ENCODE measurements around the gene SPAG4. TPM values are rescaled to one million over a fixed set of nuclear protein-coding genes. Genes with fewer than 3 reads are reported as not detected.
A peak's percentile ranks its signal among the peaks of the same experiment; 100 is the strongest.

SPAG4 gene
- total RNA-seq, 2 experiments from 2014 or later: 2.6 to 5.0 TPM

DNA sequence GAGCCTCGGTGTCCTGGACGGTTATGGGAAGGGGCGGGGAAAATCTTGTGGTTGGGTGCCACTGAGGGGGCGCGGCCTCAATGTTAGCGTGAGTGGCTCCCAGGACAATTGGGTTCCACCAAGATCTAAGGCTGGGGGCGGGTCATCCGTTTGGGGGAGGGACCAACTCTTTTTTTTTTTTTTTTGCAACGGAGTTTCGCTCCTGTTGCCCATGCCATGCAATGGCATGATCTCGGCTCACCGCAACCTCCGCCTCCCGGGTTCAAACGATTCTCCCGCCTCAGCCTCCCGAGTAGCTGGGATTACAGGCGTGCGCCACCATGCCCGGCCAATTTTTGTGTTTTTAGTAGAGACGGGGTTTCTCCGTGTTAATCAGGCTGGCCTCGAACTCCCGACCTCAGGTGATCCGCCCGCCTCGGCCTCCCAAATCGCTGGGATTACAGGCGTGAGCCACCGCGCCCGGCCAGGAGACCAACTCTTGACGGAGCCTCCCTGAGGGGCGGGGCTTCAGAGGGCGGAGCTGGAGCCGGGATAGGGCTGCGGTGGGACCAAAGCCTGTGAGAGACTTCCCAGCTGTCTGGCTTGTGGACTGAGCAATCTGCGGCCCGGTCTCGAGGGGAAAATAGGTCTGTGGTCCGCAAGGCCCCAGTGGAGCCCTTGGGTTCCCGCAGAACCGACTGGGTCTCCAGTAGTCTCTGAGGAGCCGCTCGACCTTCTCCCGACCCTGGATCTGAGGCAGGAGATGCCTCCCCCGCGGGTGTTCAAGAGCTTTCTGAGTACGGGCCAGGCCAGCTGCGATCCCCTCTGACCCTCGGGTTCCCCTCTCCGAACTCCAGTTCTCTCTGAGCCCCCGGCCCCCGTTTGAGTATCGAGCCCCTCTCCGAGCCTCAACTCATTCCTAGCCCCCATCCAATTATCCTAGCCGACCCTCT lies 1.1 kb downstream of the SPAG4 start:
- Mint-ChIP-seq H3K9me3 (ENCODE audit: insufficient read depth) (no peaks in the 10 kb centered on the region), H3K27me3 (ENCODE audit: low read depth) (peaks cover 2% of the 10 kb centered on the region), H3K4me1 (ENCODE audit: low read depth) (peaks cover 43% of the 10 kb centered on the region), H3K4me3 (peak overlapping the region; percentile 84), H3K27ac (peak overlapping the region; percentile 92), H3K36me3 (ENCODE audit: low read depth) (peaks cover 5% of the 10 kb centered on the region)
- CTCF ChIA-PET: interaction anchor here (0.8 to 4.3 kb wide), 13 partner anchors 12 to 337 kb away, joined by 3 to 29 read pairs (median 5); partner anchors contain the start of genes ERGIC3, NFS1, RBM39 and ROMO1
- DNase-seq: peak; percentile 67
- POLR2A ChIA-PET: interaction anchor here (0.6 to 5.1 kb wide), 16 partner anchors 13 to 338 kb away, joined by 3 to 72 read pairs (median 4); partner anchors contain the start of genes CPNE1, RBM12, RBM39 and SCAND1
- ATAC-seq: peak; percentile 5

DNA sequence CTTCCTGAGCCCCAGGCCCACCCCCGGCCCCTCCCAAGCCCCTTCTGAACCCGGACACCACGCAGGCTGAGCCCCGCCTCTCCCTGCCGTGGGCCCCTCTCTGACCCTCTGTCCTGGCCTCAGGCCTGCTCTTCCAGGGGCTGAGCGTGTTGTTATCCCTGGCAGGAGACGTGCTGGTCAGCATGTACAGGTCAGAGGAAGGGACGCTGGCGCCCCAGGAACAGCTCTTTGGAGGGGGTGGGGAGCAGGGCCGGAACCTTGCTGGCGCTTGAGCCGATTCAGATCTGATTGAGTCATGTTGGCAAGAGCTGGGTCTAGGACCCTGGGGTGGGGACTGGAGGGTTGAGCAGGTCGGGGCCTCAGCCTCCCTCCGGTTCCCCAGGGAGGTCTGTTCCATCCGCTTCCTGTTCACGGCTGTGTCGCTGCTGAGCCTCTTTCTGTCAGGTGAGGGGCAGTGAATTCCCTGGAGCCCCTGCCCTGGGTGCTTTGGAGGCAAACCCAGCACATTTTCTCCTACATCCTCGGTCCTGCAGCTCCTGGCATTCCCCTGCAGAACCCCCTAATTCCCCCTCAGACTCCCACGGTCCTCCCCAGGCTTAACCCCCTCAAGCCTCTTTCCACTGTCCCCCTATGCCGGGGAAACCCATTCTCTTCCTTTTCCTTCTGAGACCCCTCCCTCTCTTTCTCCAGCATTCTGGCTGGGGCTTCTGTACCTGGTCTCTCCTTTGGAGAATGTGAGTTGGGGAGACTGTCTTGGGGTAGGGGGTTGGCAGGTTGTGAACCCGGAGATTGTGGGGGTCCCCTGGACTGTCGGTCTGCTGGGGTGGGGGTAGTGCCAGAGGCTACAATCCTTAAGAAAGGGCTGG lies 2.0 kb downstream of the SPAG4 start:
- no peak for ATAC-seq
- CTCF ChIA-PET: interaction anchor here (0.8 to 4.3 kb wide), 12 partner anchors 10 to 336 kb away, joined by 3 to 43 read pairs (median 6); partner anchors contain the start of genes NFS1, ROMO1 and SCAND1
- POLR2A ChIA-PET: interaction anchor here (0.6 to 5.1 kb wide), 8 partner anchors 11 to 337 kb away, joined by 3 to 72 read pairs (median 6); partner anchors contain the start of genes CPNE1, NFS1, RBM12 and RBM39
- H3K36me3 Mint-ChIP-seq (ENCODE audit: low read depth): peaks cover 7% of the 10 kb centered on the region
- peak overlapping the region; percentile 84 for H3K4me3 Mint-ChIP-seq
- H3K27me3 Mint-ChIP-seq (ENCODE audit: low read depth): peaks cover 2% of the 10 kb centered on the region
- H3K4me1 Mint-ChIP-seq (ENCODE audit: low read depth): peaks cover 43% of the 10 kb centered on the region
- no peaks in the 10 kb centered on the region for H3K9me3 Mint-ChIP-seq (ENCODE audit: insufficient read depth)
- H3K27ac Mint-ChIP-seq: peak overlapping the region; percentile 92
- DNase-seq: peak; percentile 63

DNA sequence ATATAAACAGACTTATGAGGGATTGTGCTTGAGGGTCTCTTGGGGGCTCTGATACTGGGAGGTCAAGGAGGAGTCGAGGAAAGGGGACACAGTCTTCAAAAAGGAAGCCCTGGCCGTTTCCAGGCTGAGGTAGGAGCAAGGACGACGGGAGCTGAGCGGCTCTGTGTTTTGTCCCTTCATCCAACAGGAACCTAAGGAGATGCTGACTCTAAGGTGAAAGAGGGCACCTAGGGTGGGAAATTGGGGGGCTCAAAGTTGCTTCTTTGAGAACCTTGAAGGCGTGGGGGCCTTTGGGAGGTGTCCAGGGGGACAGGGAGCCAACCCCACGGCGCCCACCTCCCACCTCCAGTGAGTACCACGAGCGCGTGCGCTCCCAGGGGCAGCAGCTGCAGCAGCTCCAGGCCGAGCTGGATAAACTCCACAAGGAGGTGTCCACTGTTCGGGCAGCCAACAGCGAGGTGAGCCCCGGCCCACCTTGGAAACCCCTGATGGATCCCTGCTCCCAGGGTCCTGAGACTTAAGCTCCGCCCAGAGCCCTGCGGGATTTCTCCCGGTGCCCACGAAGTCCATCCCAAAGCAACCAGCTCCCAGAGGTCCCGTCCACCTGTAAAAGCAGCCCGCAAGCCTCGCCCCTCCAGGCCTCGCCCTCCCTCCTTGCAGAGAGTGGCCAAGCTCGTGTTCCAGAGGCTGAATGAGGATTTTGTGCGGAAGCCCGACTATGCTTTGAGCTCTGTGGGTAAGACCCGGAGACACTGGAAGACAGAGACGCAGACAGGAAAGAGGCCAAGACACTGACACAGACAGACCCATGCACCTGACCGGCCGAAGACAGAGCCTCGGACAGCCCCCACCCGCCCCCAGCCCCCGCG lies 2.9 kb downstream of the SPAG4 start:
- ChIA-PET POLR2A (interaction anchor here (0.6 to 5.1 kb wide), 8 partner anchors 10 to 150 kb away, joined by 3 to 72 read pairs (median 6); partner anchors contain the start of genes CPNE1, NFS1, RBM12 and RBM39), CTCF (interaction anchor here (0.6 to 4.3 kb wide), 27 partner anchors 9 to 336 kb away, joined by 3 to 43 read pairs (median 5); partner anchors contain the start of genes CEP250, CPNE1, ERGIC3 and PHF20)
- ATAC-seq: no peak
- Mint-ChIP-seq H3K27ac (peak overlapping the region; percentile 62), H3K9me3 (ENCODE audit: insufficient read depth) (no peaks in the 10 kb centered on the region), H3K4me3 (peak overlapping the region; percentile 84), H3K36me3 (ENCODE audit: low read depth) (peaks cover 7% of the 10 kb centered on the region), H3K27me3 (ENCODE audit: low read depth) (peaks cover 2% of the 10 kb centered on the region), H3K4me1 (ENCODE audit: low read depth) (peaks cover 43% of the 10 kb centered on the region)
- peak; percentile 41 for DNase-seq

DNA sequence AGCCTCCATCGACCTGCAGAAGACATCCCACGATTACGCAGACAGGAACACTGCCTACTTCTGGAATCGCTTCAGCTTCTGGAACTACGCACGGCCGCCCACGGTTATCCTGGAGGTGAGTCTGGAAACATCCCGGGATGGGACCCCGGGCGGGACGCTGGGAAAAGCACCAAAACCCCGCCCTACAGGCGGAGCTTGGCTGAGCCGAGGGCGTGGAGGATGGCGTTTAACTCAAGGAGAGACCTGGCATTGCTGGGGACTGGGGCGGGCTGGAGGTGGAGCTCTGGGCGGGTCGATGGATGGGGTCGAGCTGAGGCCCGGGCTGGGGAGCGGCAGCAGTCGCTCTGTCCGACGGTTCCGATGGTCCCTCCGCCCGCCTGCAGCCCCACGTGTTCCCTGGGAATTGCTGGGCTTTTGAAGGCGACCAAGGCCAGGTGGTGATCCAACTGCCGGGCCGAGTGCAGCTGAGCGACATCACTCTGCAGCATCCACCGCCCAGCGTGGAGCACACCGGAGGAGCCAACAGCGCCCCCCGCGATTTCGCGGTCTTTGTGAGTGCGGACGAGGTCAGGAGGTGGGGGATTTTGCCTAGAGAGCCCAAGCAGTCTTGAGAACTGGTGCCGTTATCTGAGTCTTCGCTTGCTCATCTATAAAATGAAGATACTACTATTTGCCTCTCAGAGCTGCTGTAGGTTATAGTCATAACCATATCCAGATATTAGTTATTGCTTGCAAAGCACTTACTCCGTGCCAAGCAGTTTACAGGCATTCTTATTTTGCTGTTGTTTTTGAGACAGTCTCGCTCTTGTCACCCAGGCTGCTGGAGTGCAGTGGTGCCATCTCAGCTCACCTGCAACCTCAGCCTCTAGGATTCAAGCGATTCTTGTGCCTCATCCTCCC lies 3.8 kb downstream of the SPAG4 start:
- no peaks in the 10 kb centered on the region for H3K9me3 Mint-ChIP-seq (ENCODE audit: insufficient read depth)
- H3K27me3 Mint-ChIP-seq (ENCODE audit: low read depth): peaks cover 1% of the 10 kb centered on the region
- peaks cover 37% of the 10 kb centered on the region for H3K4me1 Mint-ChIP-seq (ENCODE audit: low read depth)

DNA sequence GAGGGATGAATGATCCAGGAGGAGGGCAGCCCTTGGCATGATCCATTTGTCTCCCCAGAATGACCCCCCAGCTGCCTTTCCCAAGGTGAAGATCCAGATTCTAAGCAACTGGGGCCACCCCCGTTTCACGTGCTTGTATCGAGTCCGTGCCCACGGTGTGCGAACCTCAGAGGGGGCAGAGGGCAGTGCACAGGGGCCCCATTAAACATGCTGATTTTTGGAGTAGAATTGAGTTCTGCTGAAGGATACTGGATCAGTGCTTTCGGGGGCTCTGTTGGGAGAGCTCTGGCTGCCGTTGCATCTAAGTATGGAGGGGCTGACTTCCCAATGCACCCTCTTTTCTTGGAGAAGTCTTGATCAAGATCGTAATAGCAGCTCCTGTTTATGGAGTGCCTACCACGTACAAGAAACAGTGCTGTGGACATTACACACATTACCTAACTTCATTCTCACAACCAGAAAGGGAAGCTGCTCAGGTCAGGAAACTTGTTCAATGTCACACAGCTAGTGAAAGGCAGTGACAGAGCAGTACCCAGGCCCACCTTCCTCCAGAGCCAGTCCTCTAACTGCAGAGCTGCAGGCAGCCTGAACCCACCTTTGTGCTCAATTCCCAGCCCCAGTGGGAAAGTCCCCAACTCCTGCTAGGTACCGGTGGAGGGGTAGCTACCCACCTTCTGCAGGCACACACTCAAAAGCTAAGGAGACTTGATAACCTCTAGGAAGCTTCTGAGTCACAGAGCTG lies 5.4 kb downstream of the SPAG4 start:
- DNase-seq: no peak
- H3K4me1 Mint-ChIP-seq (ENCODE audit: low read depth): peaks cover 30% of the 10 kb centered on the region
- no peak for ATAC-seq
- peaks cover 13% of the 10 kb centered on the region for H3K36me3 Mint-ChIP-seq (ENCODE audit: low read depth)
- no peaks in the 10 kb centered on the region for H3K27me3 Mint-ChIP-seq (ENCODE audit: low read depth)
- CTCF ChIA-PET: interaction anchor here (1.4 to 4.3 kb wide), 6 partner anchors 9 to 264 kb away, joined by 3 to 43 read pairs (median 17); partner anchors contain the start of gene CEP250
- POLR2A ChIA-PET: interaction anchor here (2.3 kb wide), 1 partner anchor 9 kb away, joined by 10 read pairs; no protein-coding TSS in a partner anchor
- H3K4me3 Mint-ChIP-seq: no peak overlapping the region
- H3K9me3 Mint-ChIP-seq (ENCODE audit: insufficient read depth): no peaks in the 10 kb centered on the region
- H3K27ac Mint-ChIP-seq: no peak overlapping the region

More for the DNA sequence above, 3.8 kb downstream of the SPAG4 start:
- DNase-seq (peak; percentile 83), ATAC-seq (peak; percentile 41)
- Mint-ChIP-seq H3K36me3 (ENCODE audit: low read depth) (peaks cover 7% of the 10 kb centered on the region), H3K27ac (peak overlapping the region; percentile 81), H3K4me3 (peak overlapping the region; percentile 84)
- CTCF ChIA-PET: interaction anchor here (0.8 to 4.3 kb wide), 27 partner anchors 8 to 335 kb away, joined by 3 to 43 read pairs (median 4); partner anchors contain the start of genes CEP250, CPNE1, ERGIC3 and NFS1
- POLR2A ChIA-PET: interaction anchor here (0.6 to 5.1 kb wide), 12 partner anchors 9 to 335 kb away, joined by 3 to 72 read pairs (median 4); partner anchors contain the start of genes CPNE1, NFS1, RBM12 and RBM39

DNA sequence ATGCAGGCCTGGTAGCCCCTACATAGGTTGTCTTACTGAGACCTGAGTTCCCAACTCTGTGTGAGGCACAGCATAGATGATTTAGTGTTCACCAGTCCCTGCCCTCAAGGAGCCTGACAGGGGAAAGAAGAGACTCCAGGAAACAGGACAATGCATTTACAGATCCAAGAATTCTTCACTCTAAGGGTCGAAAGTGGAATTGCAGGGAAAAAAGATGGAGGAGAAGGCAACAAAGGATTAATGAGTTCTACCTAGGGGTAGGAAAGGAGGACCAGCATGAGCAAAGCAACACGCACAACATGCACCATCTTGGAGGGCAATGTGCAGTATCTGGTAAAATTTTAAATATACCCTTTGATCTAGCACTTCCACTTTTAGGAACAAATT lies 5.9 kb downstream of the SPAG4 start:
- Mint-ChIP-seq H3K27ac (no peak overlapping the region), H3K4me3 (no peak overlapping the region), H3K9me3 (ENCODE audit: insufficient read depth) (no peaks in the 10 kb centered on the region), H3K36me3 (ENCODE audit: low read depth) (peaks cover 17% of the 10 kb centered on the region), H3K4me1 (ENCODE audit: low read depth) (peaks cover 30% of the 10 kb centered on the region), H3K27me3 (ENCODE audit: low read depth) (no peaks in the 10 kb centered on the region)
- POLR2A ChIA-PET: interaction anchor here (2.3 kb wide), 1 partner anchor 9 kb away, joined by 10 read pairs; no protein-coding TSS in a partner anchor
- CTCF ChIA-PET: interaction anchor here (1.4 kb wide), 1 partner anchor 264 kb away, joined by 3 read pairs; no protein-coding TSS in a partner anchor
- ATAC-seq: no peak
- no peak for DNase-seq

DNA sequence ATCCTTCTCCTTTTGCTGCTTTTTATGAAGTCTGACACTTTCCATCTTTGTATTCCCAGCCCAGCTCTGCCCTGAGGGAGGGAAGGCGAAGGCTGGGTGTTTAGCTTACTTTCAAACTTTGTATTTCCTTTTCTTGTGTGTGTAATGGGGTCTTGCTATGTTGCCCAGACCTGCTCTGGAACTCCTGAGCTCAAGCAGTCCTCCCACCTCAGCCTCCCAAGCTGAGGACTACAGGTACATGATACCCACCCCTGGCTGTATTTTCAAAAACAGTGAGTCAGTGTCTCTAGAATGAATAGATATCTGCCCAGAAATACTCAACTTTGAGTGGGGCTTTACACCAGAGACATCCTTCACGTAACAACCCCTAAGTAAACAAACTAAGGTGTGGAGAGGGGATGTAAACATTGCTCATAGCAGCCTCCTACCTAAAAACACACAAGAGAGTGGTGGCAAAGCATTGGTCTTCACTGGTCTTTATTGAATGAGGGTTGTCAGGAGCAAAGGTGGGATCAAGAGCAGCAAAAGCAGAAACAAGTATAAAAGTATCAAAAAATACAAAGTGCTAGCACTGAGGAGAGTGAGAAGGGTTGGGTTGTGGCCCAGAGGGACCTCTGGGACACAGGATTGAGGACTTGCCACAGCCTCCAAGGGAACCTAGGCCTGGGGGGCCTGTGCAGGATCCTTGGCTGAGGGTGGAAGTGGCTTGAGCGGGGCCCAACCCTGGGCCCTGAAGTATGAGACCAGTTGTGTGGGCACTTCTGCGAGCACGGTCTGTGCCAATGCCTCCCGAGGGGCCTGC lies 10.2 kb downstream of the SPAG4 start:
- ATAC-seq (no peak), DNase-seq (no peak)
- ChIA-PET CTCF (no interaction called here), POLR2A (interaction anchor here (0.6 to 1.3 kb wide), 2 partner anchors 38 to 184 kb away, joined by 3 to 5 read pairs; partner anchors contain the start of genes CPNE1 and RBM12)
- H3K36me3 Mint-ChIP-seq (ENCODE audit: low read depth): peaks cover 44% of the 10 kb centered on the region
- no peak overlapping the region for H3K4me3 Mint-ChIP-seq
- no peaks in the 10 kb centered on the region for H3K4me1 Mint-ChIP-seq (ENCODE audit: low read depth)
- H3K27ac Mint-ChIP-seq: no peak overlapping the region
- H3K9me3 Mint-ChIP-seq (ENCODE audit: insufficient read depth): no peaks in the 10 kb centered on the region
- H3K27me3 Mint-ChIP-seq (ENCODE audit: low read depth): no peaks in the 10 kb centered on the region

DNA sequence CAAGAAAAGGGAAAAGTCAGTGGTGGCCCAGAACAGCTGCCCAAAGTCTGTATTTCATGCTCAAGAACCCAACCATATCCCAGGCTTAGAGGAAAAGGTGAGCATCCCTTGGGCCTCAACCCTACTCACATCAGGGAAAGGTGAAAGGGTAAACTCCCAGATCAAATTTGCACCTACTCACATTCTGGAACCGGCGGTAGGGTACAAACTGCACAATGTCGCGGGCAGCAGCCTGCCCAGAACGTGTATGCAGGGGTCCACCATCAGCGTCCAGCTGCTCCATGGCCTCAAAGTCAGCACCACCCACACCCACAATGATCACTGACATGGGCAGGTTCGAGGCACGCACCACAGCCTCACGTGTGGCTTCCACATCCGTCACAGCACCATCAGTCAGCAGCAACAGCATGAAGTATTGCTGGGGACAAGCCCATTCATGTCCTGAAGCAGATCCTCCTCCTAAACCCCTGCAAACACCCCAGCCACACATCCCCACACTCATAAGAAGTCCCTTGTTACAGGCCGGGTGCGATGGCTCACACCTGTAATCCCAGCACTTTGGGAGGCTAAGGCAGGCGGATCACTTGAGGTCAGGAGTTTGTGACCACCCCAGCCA lies 10.9 kb downstream of the SPAG4 start:
- no peaks in the 10 kb centered on the region for H3K4me1 Mint-ChIP-seq (ENCODE audit: low read depth)
- H3K36me3 Mint-ChIP-seq (ENCODE audit: low read depth): peaks cover 46% of the 10 kb centered on the region
- CTCF ChIA-PET: no interaction called here
- H3K27ac Mint-ChIP-seq: peak overlapping the region; percentile 39
- H3K27me3 Mint-ChIP-seq (ENCODE audit: low read depth): no peaks in the 10 kb centered on the region
- POLR2A ChIA-PET: no interaction called here
- no peaks in the 10 kb centered on the region for H3K9me3 Mint-ChIP-seq (ENCODE audit: insufficient read depth)
- DNase-seq (no peak), ATAC-seq (no peak)
- no peak overlapping the region for H3K4me3 Mint-ChIP-seq

Measured in activated CD8-positive, alpha-beta T cell treated with anti-CD3 and anti-CD28 coated beads, Interleukin-2, amount 10 ng/mL, durations not matched to agents 7 days and 5 days (primary cell).